Panc1 (cell line): ENCODE measurements around the gene STON1. TPM values are rescaled to one million over a fixed set of nuclear protein-coding genes. Genes with fewer than 3 reads are reported as not detected.
"Not testable (repeated sequence)": the region's sequence is repeated elsewhere in the genome, so short reads cannot be mapped to it uniquely, and the experiment has no call there.

Source experiments
- ATAC-seq: fragments of 200-7000 bp; cut with Tn5 transposase; 2 replicates; pipeline ENCODE4 v1.9.1; 2020; ENCODE audit warnings: mild to moderate bottlenecking, moderate library complexity
- BruUV-seq: library from RNA; stranded (reverse); fragments of 400-500 nt; replicated peaks from 2 replicates; lab custom pipeline; 2021; lab: Mats Ljungman, UMichigan
- CTCF ChIA-PET: fragments of 300-600 bp; sonication (Branson Sonifier 250); formaldehyde crosslinking; loops from one replicate; lab custom pipeline; 2022; ENCODE audit warnings: antibody characterized with exemption; lab: Charles Lee
- POLR2A ChIA-PET: fragments of 300-600 bp; sonication (Branson Sonifier 250); formaldehyde crosslinking; loops from one replicate; lab custom pipeline; 2022; ENCODE audit warnings: antibody characterized with exemption; lab: Charles Lee
- DNase-seq: peaks from one replicate; pipeline ENCODE4 v3.0.0-alpha.2; 2010; ENCODE audit warnings: low read depth, low spot score
- H3K27ac ChIP-seq: 2 replicates; pipeline ENCODE4 v1.5.1; 2011; ENCODE audit warnings: mild to moderate bottlenecking, low read length, inconsistent platforms
- H3K27me3 ChIP-seq: fragments of 200-500 bp; sonication (Bioruptor generic); 2 replicates; pipeline ENCODE4 v1.6.0; 2014; ENCODE audit warnings: low read length, inconsistent platforms; ENCODE audit not compliant: control insufficient read depth, insufficient read depth
- H3K36me3 ChIP-seq: fragments of 200-500 bp; sonication (Bioruptor generic); 2 replicates; pipeline ENCODE4 v1.5.1; 2014; ENCODE audit warnings: inconsistent platforms, mild to moderate bottlenecking, low read length, moderate library complexity; ENCODE audit not compliant: control insufficient read depth, insufficient read depth
- H3K4me1 ChIP-seq: 2 replicates; pipeline ENCODE4 v1.5.1; 2011; ENCODE audit warnings: inconsistent platforms, mild to moderate bottlenecking, low read length, moderate library complexity; ENCODE audit not compliant: control insufficient read depth, insufficient read depth
- H3K4me3 ChIP-seq, 2 experiments: 2 replicates each; pipeline ENCODE4 v1.5.1; 2011 to 2012; ENCODE audit warnings: low read depth in 2 of 2, low read length in 2 of 2, mild to moderate bottlenecking in 2 of 2, inconsistent platforms in 1 of 2, moderate library complexity in 1 of 2
- H3K9me3 ChIP-seq: fragments of 200-500 bp; sonication (Bioruptor generic); 2 replicates; pipeline ENCODE4 v1.5.1; 2014; ENCODE audit warnings: low read depth, mild to moderate bottlenecking, inconsistent platforms, low read length, moderate library complexity; ENCODE audit not compliant: control insufficient read depth, insufficient read depth
- POLR2AphosphoS5 ChIP-seq: IDR thresholded peaks from 2 replicates; pipeline ENCODE4 v1.6.1; 2012; ENCODE audit warnings: mild to moderate bottlenecking, low read depth, low read length, moderate library complexity
- SIN3A ChIP-seq: IDR thresholded peaks from 2 replicates; pipeline ENCODE4 v1.6.1; 2012; ENCODE audit warnings: low read depth, mild to moderate bottlenecking, low read length, moderate library complexity, borderline replicate concordance; ENCODE audit not compliant: insufficient read depth
- TCF7L2 ChIP-seq: IDR thresholded peaks from 2 replicates; pipeline ENCODE4 v1.6.1; 2011; ENCODE audit warnings: mild to moderate bottlenecking, low read depth, low read length, inconsistent platforms
- in situ Hi-C: cut with HindIII; loops from 2 replicates; pipeline ENCODE4 v1.10.0; 2016; ENCODE audit warnings: low sequenced_read_pairs, low pct_unique_long_range_greater_than_20kb
- intact Hi-C: fragments of 100-400 bp; cut with micrococcal nuclease; formaldehyde crosslinking; loops from one replicate; pipeline ENCODE4 v1.10.0; 2022; ENCODE audit not compliant: unreplicated experiment
- total RNA-seq: library from RNA; stranded (reverse); gene quantifications from one replicate; pipeline ENCODE4 v1.2.1, GENCODE V29; 2021; ENCODE audit not compliant: unreplicated experiment
- TF ChIP-seq, protein P1 (sequence below): fragments of 450-650 bp; IDR thresholded peaks from 2 replicates; pipeline ENCODE4 v1.5.1; 2017; ENCODE audit warnings: mild to moderate bottlenecking
- TF ChIP-seq, protein P2 (sequence below), 2 experiments: IDR thresholded peaks; 2 replicates each; pipeline ENCODE4 v1.6.1; 2011 to 2012; ENCODE audit warnings: low read depth in 2 of 2, control low read depth in 1 of 2, low read length in 1 of 2, mild to moderate bottlenecking in 1 of 2, moderate library complexity in 1 of 2; ENCODE audit not compliant: insufficient read depth in 1 of 2

The STON1 gene
- total RNA-seq, 1 experiment from 2014 or later = 0.92 TPM

DNA sequence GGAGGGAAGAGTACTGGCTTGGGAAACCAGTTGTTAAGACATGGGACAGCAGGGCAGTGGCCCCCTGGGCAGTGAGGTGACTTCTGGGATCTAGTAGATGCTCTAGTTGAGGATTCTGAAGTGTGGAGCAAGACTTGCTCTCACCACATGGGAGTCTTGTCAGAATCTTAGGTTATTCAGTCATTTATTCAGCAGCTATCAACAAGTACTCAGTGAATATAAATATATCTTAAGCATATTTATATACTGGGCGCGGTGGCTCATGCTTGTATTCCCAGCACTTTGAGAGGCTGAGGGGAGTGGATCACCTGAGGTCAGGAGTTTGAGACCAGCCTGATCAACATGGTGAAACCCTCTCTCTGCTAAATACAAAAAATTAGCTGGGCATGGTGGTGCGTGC, 20.0 kb downstream of the STON1 start:
- intact Hi-C loops (no loop called here), in situ Hi-C loops (no loop called here)
- Histone ChIP-seq H3K4me1 (no peaks in the 10 kb centered on the region), H3K9me3 (no peaks in the 10 kb centered on the region), H3K36me3 (no peaks in the 10 kb centered on the region), H3K4me3 (no peak overlapping the region), H3K27ac (no peak overlapping the region), H3K27me3 (no peaks in the 10 kb centered on the region)
- TF ChIP-seq POLR2AphosphoS5 (no peak), TCF7L2 (no peak), SIN3A (no peak)
- TF ChIP-seq, protein P1, sequence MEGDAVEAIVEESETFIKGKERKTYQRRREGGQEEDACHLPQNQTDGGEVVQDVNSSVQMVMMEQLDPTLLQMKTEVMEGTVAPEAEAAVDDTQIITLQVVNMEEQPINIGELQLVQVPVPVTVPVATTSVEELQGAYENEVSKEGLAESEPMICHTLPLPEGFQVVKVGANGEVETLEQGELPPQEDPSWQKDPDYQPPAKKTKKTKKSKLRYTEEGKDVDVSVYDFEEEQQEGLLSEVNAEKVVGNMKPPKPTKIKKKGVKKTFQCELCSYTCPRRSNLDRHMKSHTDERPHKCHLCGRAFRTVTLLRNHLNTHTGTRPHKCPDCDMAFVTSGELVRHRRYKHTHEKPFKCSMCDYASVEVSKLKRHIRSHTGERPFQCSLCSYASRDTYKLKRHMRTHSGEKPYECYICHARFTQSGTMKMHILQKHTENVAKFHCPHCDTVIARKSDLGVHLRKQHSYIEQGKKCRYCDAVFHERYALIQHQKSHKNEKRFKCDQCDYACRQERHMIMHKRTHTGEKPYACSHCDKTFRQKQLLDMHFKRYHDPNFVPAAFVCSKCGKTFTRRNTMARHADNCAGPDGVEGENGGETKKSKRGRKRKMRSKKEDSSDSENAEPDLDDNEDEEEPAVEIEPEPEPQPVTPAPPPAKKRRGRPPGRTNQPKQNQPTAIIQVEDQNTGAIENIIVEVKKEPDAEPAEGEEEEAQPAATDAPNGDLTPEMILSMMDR = no peak
- TF ChIP-seq, protein P2, sequence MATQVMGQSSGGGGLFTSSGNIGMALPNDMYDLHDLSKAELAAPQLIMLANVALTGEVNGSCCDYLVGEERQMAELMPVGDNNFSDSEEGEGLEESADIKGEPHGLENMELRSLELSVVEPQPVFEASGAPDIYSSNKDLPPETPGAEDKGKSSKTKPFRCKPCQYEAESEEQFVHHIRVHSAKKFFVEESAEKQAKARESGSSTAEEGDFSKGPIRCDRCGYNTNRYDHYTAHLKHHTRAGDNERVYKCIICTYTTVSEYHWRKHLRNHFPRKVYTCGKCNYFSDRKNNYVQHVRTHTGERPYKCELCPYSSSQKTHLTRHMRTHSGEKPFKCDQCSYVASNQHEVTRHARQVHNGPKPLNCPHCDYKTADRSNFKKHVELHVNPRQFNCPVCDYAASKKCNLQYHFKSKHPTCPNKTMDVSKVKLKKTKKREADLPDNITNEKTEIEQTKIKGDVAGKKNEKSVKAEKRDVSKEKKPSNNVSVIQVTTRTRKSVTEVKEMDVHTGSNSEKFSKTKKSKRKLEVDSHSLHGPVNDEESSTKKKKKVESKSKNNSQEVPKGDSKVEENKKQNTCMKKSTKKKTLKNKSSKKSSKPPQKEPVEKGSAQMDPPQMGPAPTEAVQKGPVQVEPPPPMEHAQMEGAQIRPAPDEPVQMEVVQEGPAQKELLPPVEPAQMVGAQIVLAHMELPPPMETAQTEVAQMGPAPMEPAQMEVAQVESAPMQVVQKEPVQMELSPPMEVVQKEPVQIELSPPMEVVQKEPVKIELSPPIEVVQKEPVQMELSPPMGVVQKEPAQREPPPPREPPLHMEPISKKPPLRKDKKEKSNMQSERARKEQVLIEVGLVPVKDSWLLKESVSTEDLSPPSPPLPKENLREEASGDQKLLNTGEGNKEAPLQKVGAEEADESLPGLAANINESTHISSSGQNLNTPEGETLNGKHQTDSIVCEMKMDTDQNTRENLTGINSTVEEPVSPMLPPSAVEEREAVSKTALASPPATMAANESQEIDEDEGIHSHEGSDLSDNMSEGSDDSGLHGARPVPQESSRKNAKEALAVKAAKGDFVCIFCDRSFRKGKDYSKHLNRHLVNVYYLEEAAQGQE (IDR thresholded peaks at IDR 0.05; ENCODE audit: insufficient read depth in 1 of 2, low read depth in 2 of 2, low read length in 1 of 2) = no peak
- BruUV-seq = no TSS peak
- ATAC-seq = no peak
- ChIA-PET POLR2A (no interaction called here), CTCF (interaction anchor here (0.5 kb wide), 1 partner anchor 79 kb away, joined by 5 read pairs; no protein-coding TSS in a partner anchor)
- DNase-seq = no peak

DNA sequence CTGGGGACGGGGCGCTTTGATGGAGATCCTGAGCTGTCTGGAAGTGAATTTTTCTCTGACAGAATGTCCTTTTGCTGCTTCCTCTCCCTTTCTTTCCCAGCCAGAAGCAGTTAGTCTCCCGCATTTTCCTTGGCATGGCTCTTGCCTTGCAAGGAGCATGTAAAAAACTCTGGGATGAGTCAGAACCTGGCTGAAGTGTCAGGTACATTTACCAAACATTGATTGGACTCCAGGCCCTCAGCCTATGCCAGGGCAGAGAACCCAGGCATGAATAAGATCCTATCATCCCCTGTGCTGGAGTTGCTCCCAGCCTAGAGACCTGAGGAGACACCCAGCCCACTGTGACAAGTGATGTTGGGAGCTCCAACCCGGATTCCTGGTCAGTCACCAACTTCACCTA, 21.6 kb downstream of the STON1 start:
- no peak for DNase-seq
- intact Hi-C loops (no loop called here), in situ Hi-C loops (no loop called here)
- ChIA-PET POLR2A (interaction anchor here (0.6 kb wide), 1 partner anchor 13 kb away, joined by 3 read pairs; no protein-coding TSS in a partner anchor), CTCF (no interaction called here)
- Histone ChIP-seq H3K4me1 (no peaks in the 10 kb centered on the region), H3K27me3 (no peaks in the 10 kb centered on the region), H3K27ac (no peak overlapping the region), H3K9me3 (no peaks in the 10 kb centered on the region), H3K36me3 (no peaks in the 10 kb centered on the region), H3K4me3 (no peak overlapping the region)
- TF ChIP-seq POLR2AphosphoS5 = no peak
- TF ChIP-seq, protein P2 (IDR thresholded peaks at IDR 0.05; ENCODE audit: insufficient read depth in 1 of 2, low read depth in 2 of 2, low read length in 1 of 2) = no peak
- TF ChIP-seq, protein P1 = no peak
- no peak for TF ChIP-seq TCF7L2
- TF ChIP-seq SIN3A = no peak
- BruUV-seq = no TSS peak
- ATAC-seq = no peak

DNA sequence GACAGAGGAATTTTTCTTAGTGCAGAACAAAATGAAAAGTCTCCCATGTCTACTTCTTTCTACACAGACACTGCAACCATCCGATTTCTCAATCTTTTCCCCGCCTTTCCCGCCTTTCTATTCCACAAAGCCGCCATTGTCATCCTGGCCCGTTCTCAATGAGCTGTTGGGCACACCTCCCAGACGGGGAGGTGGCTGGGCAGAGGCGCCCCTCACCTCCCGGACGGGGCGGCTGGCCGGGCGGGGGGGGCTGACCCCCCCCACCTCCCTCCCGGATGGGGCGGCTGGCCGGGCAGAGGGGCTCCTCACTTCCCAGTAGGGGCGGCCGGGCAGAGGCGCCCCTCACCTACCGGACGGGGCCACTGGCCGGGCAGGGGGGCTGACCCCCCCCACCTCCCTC, 25.1 kb downstream of the STON1 start:
- in situ Hi-C loops, H3K4me1 ChIP-seq, H3K36me3 ChIP-seq, intact Hi-C loops, POLR2A ChIA-PET, ATAC-seq, H3K4me3 ChIP-seq, CTCF ChIA-PET, DNase-seq, H3K27me3 ChIP-seq, H3K27ac ChIP-seq, H3K9me3 ChIP-seq, BruUV-seq: not testable (repeated sequence)
